Measurements from ENCODE around the gene AP1AR. TPM values are rescaled to one million over a fixed set of nuclear protein-coding genes. Genes with fewer than 3 reads are reported as not detected.

AP1AR gene
- polyA plus RNA-seq, 1 donor from 2014 or later: 143 TPM

DNA sequence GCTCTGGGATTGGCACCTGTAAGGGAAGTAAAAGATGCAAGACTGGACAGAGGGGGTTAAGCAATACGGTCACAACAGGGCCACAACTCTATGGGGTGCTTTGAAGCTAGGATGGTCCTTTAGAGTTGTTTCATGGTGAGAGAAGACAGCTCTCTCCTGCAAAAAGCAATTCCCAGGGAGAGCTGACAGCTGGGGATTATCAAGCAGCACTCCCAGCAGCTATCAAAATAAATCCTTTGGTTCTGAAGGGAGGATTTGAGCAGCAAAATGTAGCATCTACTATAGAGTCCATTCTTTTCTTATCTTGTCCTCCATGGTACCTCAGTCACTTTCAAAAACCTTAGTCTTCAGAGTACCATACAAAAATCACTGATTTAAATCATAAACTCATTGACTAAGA, 35.1 kb upstream of the AP1AR start:
- TF ChIP-seq EZH2 (IDR thresholded peaks at IDR 0.05; ENCODE audit: borderline replicate concordance, insufficient read depth, low read length, poor library complexity, severe bottlenecking) (no peak), RAD21 (conservative IDR thresholded peaks at IDR 0.05) (no peak), TAF1 (IDR thresholded peaks at IDR 0.05; ENCODE audit: low read depth) (no peak), MXI1 (conservative IDR thresholded peaks at IDR 0.05; ENCODE audit: poor library complexity, severe bottlenecking) (no peak), EP300 (conservative IDR thresholded peaks at IDR 0.05; ENCODE audit: poor library complexity, severe bottlenecking) (no peak), POLR2AphosphoS5 (IDR thresholded peaks at IDR 0.05) (no peak), SMC3 (conservative IDR thresholded peaks at IDR 0.05; ENCODE audit: poor library complexity) (no peak)
- TF ChIP-seq, protein P1, sequence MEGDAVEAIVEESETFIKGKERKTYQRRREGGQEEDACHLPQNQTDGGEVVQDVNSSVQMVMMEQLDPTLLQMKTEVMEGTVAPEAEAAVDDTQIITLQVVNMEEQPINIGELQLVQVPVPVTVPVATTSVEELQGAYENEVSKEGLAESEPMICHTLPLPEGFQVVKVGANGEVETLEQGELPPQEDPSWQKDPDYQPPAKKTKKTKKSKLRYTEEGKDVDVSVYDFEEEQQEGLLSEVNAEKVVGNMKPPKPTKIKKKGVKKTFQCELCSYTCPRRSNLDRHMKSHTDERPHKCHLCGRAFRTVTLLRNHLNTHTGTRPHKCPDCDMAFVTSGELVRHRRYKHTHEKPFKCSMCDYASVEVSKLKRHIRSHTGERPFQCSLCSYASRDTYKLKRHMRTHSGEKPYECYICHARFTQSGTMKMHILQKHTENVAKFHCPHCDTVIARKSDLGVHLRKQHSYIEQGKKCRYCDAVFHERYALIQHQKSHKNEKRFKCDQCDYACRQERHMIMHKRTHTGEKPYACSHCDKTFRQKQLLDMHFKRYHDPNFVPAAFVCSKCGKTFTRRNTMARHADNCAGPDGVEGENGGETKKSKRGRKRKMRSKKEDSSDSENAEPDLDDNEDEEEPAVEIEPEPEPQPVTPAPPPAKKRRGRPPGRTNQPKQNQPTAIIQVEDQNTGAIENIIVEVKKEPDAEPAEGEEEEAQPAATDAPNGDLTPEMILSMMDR (IDR thresholded peaks at IDR 0.05; ENCODE audit: poor library complexity, severe bottlenecking): no peak
- Histone ChIP-seq H3K9me3 (ENCODE audit: low read length) (no peaks in the 10 kb centered on the region), H3F3A (ENCODE audit: insufficient read depth, low read length, poor library complexity, severe bottlenecking) (no peaks in the 10 kb centered on the region), H2AFZ (ENCODE audit: low read depth, low read length) (no peak overlapping the region), H3K27me3 (ENCODE audit: insufficient read depth, low read depth, low read length) (no peaks in the 10 kb centered on the region), H3K4me2 (ENCODE audit: low read length) (no peak overlapping the region), H3K4me3 (ENCODE audit: low read length) (no peak overlapping the region), H4K20me1 (ENCODE audit: insufficient read depth) (no peaks in the 10 kb centered on the region), H3K27ac (ENCODE audit: low read length) (no peak overlapping the region), H3K9me2 (ENCODE audit: insufficient read depth, low read length) (no peaks in the 10 kb centered on the region), H3K9ac (ENCODE audit: low read length) (no peak overlapping the region), H3K36me3 (ENCODE audit: insufficient read depth, low read length) (no peaks in the 10 kb centered on the region), H3K79me2 (replicated peaks; ENCODE audit: insufficient read depth, low read length) (no peaks in the 10 kb centered on the region)

DNA sequence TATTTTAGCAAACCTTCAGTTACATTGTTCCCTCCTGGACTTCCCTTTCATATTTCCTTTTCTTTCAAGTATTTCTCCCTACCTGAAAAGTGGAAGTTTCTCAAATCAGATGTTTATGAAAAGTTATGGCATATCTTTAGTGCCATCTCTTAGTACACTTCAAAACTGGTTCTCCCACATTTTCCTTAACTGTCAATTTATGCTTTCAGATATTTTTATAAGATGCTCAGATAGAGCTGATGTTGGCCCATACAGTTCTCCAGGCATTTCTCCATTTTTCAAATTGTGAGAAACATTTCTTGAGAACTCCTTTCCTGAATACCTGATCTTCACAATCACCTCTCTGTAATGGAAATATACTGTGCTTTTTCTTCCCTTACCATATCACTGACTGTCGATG, 32.5 kb upstream of the AP1AR start:
- H3K36me3 ChIP-seq (ENCODE audit: insufficient read depth, low read length): no peaks in the 10 kb centered on the region

More for the DNA sequence above, 32.5 kb upstream of the AP1AR start:
- H3K9ac ChIP-seq (ENCODE audit: low read length): no peak overlapping the region
- no peak overlapping the region for H3K4me3 ChIP-seq (ENCODE audit: low read length)
- no peak overlapping the region for H3K4me2 ChIP-seq (ENCODE audit: low read length)
- H3F3A ChIP-seq (ENCODE audit: insufficient read depth, low read length, poor library complexity, severe bottlenecking): no peaks in the 10 kb centered on the region
- H3K27ac ChIP-seq (ENCODE audit: low read length): no peak overlapping the region
- H3K27me3 ChIP-seq (ENCODE audit: insufficient read depth, low read depth, low read length): no peaks in the 10 kb centered on the region
- TF ChIP-seq TAF1 (IDR thresholded peaks at IDR 0.05; ENCODE audit: low read depth) (no peak), SMC3 (conservative IDR thresholded peaks at IDR 0.05; ENCODE audit: poor library complexity) (no peak), EP300 (conservative IDR thresholded peaks at IDR 0.05; ENCODE audit: poor library complexity, severe bottlenecking) (no peak), EZH2 (IDR thresholded peaks at IDR 0.05; ENCODE audit: borderline replicate concordance, insufficient read depth, low read length, poor library complexity, severe bottlenecking) (no peak), RAD21 (conservative IDR thresholded peaks at IDR 0.05) (no peak), POLR2AphosphoS5 (IDR thresholded peaks at IDR 0.05) (no peak), MXI1 (conservative IDR thresholded peaks at IDR 0.05; ENCODE audit: poor library complexity, severe bottlenecking) (no peak)
- TF ChIP-seq, protein P1 (IDR thresholded peaks at IDR 0.05; ENCODE audit: poor library complexity, severe bottlenecking): no peak
- TF ChIP-seq, protein P2, sequence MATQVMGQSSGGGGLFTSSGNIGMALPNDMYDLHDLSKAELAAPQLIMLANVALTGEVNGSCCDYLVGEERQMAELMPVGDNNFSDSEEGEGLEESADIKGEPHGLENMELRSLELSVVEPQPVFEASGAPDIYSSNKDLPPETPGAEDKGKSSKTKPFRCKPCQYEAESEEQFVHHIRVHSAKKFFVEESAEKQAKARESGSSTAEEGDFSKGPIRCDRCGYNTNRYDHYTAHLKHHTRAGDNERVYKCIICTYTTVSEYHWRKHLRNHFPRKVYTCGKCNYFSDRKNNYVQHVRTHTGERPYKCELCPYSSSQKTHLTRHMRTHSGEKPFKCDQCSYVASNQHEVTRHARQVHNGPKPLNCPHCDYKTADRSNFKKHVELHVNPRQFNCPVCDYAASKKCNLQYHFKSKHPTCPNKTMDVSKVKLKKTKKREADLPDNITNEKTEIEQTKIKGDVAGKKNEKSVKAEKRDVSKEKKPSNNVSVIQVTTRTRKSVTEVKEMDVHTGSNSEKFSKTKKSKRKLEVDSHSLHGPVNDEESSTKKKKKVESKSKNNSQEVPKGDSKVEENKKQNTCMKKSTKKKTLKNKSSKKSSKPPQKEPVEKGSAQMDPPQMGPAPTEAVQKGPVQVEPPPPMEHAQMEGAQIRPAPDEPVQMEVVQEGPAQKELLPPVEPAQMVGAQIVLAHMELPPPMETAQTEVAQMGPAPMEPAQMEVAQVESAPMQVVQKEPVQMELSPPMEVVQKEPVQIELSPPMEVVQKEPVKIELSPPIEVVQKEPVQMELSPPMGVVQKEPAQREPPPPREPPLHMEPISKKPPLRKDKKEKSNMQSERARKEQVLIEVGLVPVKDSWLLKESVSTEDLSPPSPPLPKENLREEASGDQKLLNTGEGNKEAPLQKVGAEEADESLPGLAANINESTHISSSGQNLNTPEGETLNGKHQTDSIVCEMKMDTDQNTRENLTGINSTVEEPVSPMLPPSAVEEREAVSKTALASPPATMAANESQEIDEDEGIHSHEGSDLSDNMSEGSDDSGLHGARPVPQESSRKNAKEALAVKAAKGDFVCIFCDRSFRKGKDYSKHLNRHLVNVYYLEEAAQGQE (IDR thresholded peaks at IDR 0.05; ENCODE audit: borderline replicate concordance): no peak
- H3K79me2 ChIP-seq (replicated peaks; ENCODE audit: insufficient read depth, low read length): no peaks in the 10 kb centered on the region
- no peaks in the 10 kb centered on the region for H3K9me2 ChIP-seq (ENCODE audit: insufficient read depth, low read length)
- H3K9me3 ChIP-seq (ENCODE audit: low read length): no peaks in the 10 kb centered on the region
- no peaks in the 10 kb centered on the region for H4K20me1 ChIP-seq (ENCODE audit: insufficient read depth)
- H2AFZ ChIP-seq (ENCODE audit: low read depth, low read length): no peak overlapping the region

Measured in neural cell (in vitro differentiated cells).